Stimulated activated CD8-positive, alpha-beta memory T cell treated with anti-CD3 and anti-CD28 coated beads, Interleukin-7, amount 100 ng/mL, for 4 hours (primary cell): Measurements from ENCODE around the gene STPG3.
A peak's percentile ranks its signal among the peaks of the same experiment; 100 is the strongest.

Experiments used
- DNase-seq, 2 donors: peaks; one replicate each; pipeline ENCODE4 v3.0.0-alpha.2; 2020; ENCODE audit warnings: low read depth in 2 of 2

STPG3 gene

GRCh38 chr9:137301081-137301947, 50.2 kb downstream of the STPG3 start:
- DNase-seq = no peak

- DNase-seq = peak; percentile 81 to 90
These were observed 51.0 kb downstream of the STPG3 start, which contains the start of gene NRARP for GRCh38 chr9:137302118-137302448. Gene NRARP, minus strand, starts transcription at chr9:137302271. Its CDS starts 343 bp downstream, at chr9:137301928.

DNA sequence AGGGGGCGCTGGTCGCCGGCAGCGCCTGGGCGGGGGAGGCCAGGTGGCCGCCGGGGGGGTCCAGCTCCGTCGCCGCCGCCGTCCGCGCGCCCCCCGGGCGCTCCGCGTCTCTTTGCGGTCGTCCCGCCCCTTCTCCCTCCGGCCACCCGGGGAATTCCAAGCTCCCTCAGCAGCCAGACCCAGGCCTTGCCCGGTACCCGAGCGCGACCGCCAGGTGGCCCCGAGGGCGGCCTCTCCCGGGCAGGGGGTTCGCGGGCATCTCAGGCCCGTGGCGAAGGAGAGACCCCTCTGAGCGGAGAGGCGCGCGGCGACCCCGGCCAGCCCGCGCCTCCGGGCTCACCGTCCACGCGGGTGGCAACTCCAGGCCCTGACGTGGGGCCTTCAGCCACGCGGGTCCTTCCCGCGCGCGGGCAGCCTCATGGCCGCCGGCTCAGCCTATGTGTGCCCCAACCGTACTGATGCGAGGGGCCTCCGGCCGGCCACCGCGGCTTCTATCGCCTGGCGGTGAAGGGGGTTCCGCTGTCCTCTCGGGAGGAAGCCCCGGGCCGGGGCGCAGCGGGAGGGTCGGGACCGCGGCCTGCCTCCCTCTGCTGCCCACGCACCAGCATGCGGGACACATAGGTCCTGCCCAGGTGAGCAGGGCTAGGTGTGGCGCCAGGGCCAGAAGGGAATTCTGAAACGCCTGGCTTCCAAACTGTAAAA, 51.5 kb downstream of the STPG3 start:
- no peak for DNase-seq
